AG10803 (cell line): Measurements from ENCODE around the gene RCOR3.

Source experiments
- DNase-seq: peaks from one replicate; pipeline ENCODE4 v3.0.0; 2010; ENCODE audit warnings: low read depth
- H3K4me3 ChIP-seq: 2 replicates; pipeline ENCODE4 v1.5.1; 2011; ENCODE audit warnings: mild to moderate bottlenecking, low read length, control low read depth
- CTCF ChIP-seq: conservative IDR thresholded peaks from 2 replicates; pipeline ENCODE4 v1.5.1; 2011; ENCODE audit warnings: mild to moderate bottlenecking, low read length, control low read depth, inconsistent platforms

Gene RCOR3

GRCh38 chr1:211332830-211333229 lies 73.7 kb downstream of the RCOR3 start:
- no peak overlapping the region for H3K4me3 ChIP-seq
- no peak for TF ChIP-seq CTCF
- peak; percentile 22 for DNase-seq

- no peak for DNase-seq
- H3K4me3 ChIP-seq: no peak overlapping the region
Observed at GRCh38 chr1:211333906-211334305, 74.7 kb downstream of the RCOR3 start.

GRCh38 chr1:211334986-211335385 lies 75.8 kb downstream of the RCOR3 start:
- no peak for DNase-seq
- no peak overlapping the region for H3K4me3 ChIP-seq
- no peak for TF ChIP-seq CTCF

More at GRCh38 chr1:211333906-211334305, 74.7 kb downstream of the RCOR3 start:
- TF ChIP-seq CTCF: no peak

- H3K4me3 ChIP-seq: no peak overlapping the region
- DNase-seq: no peak
- no peak for TF ChIP-seq CTCF
Observed at GRCh38 chr1:211335522-211336157, 76.5 kb downstream of the RCOR3 start.

- no peak overlapping the region for H3K4me3 ChIP-seq
- no peak for TF ChIP-seq CTCF
- no peak for DNase-seq
Observed at GRCh38 chr1:211336161-211336560, 77.0 kb downstream of the RCOR3 start.

- no peak for TF ChIP-seq CTCF
- H3K4me3 ChIP-seq: no peak overlapping the region
- DNase-seq: no peak
Observed at GRCh38 chr1:211336775-211337174, 77.6 kb downstream of the RCOR3 start.

GRCh38 chr1:211337430-211338223 lies 78.5 kb downstream of the RCOR3 start:
- TF ChIP-seq CTCF: no peak
- no peak overlapping the region for H3K4me3 ChIP-seq
- DNase-seq: no peak
